Keratinocyte (primary cell): ENCODE measurements around the gene GCK. TPM values are rescaled to one million over a fixed set of nuclear protein-coding genes. Genes with fewer than 3 reads are reported as not detected.

Experiments
- DNase-seq: peaks from one replicate; pipeline ENCODE4 v3.0.0-alpha.2; 2011; ENCODE audit warnings: low read depth, missing footprints, low spot score
- FAIRE-seq: peaks from 2 replicates; lab custom pipeline; 2011; peaks lifted over from hg19 to GRCh38; lab: Jason Lieb, UNC
- H2AFZ ChIP-seq: 2 replicates; pipeline ENCODE4 v1.6.0; 2012; ENCODE audit warnings: low read length, control low read depth, inconsistent platforms; ENCODE audit not compliant: control insufficient read depth
- H3K27ac ChIP-seq: 2 replicates; pipeline ENCODE4 v1.5.1; 2011; ENCODE audit warnings: low read length; ENCODE audit not compliant: control insufficient read depth, insufficient read depth
- H3K27me3 ChIP-seq: 3 replicates; pipeline ENCODE4 v1.6.0; 2011; ENCODE audit warnings: low read length; ENCODE audit not compliant: control insufficient read depth, insufficient read depth; ENCODE audit errors: extremely low read depth
- H3K36me3 ChIP-seq, 2 experiments: 2 replicates in 1 of 2; 3 replicates in 1 of 2; pipeline ENCODE4 v1.5.1; 2011; ENCODE audit warnings: low read length in 2 of 2, mild to moderate bottlenecking in 1 of 2; ENCODE audit not compliant: control insufficient read depth in 2 of 2, insufficient read depth in 2 of 2; ENCODE audit errors: extremely low read depth in 1 of 2
- H3K4me1 ChIP-seq: 3 replicates; pipeline ENCODE4 v1.5.1; 2011; ENCODE audit warnings: low read length; ENCODE audit not compliant: control insufficient read depth, insufficient read depth; ENCODE audit errors: extremely low read depth
- H3K4me2 ChIP-seq: 3 replicates; pipeline ENCODE4 v1.6.0; 2011; ENCODE audit warnings: low read depth, low read length; ENCODE audit not compliant: control insufficient read depth, insufficient read depth; ENCODE audit errors: extremely low read depth
- H3K4me3 ChIP-seq, 3 experiments: fragments of 200-600 bp in 1 of 3; sonication (generic) in 1 of 3; 2 replicates in 2 of 3; 3 replicates in 1 of 3; pipeline ENCODE4 v1.5.1; 2011 to 2016; ENCODE audit warnings: low read length in 3 of 3, mild to moderate bottlenecking in 3 of 3, control low read depth in 2 of 3, inconsistent platforms in 1 of 3, low read depth in 1 of 3, mixed read lengths in 1 of 3, mixed run types in 1 of 3, moderate library complexity in 1 of 3; ENCODE audit not compliant: control insufficient read depth in 2 of 3, insufficient read depth in 2 of 3; ENCODE audit errors: extremely low read depth in 1 of 3
- H3K79me2 ChIP-seq: 2 replicates; pipeline ENCODE4 v1.6.0; 2012; ENCODE audit warnings: low read length; ENCODE audit not compliant: control insufficient read depth, insufficient read depth
- H3K9ac ChIP-seq: 3 replicates; pipeline ENCODE4 v1.6.0; 2011; ENCODE audit warnings: low read length; ENCODE audit not compliant: control insufficient read depth, insufficient read depth; ENCODE audit errors: extremely low read depth
- H3K9me1 ChIP-seq: 3 replicates; pipeline ENCODE4 v1.6.0; 2011; ENCODE audit warnings: low read length; ENCODE audit not compliant: control insufficient read depth, insufficient read depth; ENCODE audit errors: extremely low read depth
- H3K9me3 ChIP-seq: 2 replicates; pipeline ENCODE4 v1.5.1; 2012; ENCODE audit warnings: low read depth, low read length; ENCODE audit not compliant: control insufficient read depth
- H4K20me1 ChIP-seq: 3 replicates; pipeline ENCODE4 v1.6.0; 2011; ENCODE audit warnings: low read length; ENCODE audit not compliant: control insufficient read depth, insufficient read depth; ENCODE audit errors: extremely low read depth
- CTCF ChIP-seq, 3 experiments: IDR thresholded peaks in 1 of 3; conservative IDR thresholded peaks in 1 of 3; optimal IDR thresholded peaks in 1 of 3; 2 replicates in 2 of 3; 3 replicates in 1 of 3; pipeline versions ENCODE3 to v1.5.1; 2011; ENCODE audit warnings: low read length in 3 of 3, mild to moderate bottlenecking in 3 of 3, moderate library complexity in 2 of 3, control low read depth in 1 of 3, inconsistent platforms in 1 of 3; ENCODE audit not compliant: insufficient read depth in 2 of 3; ENCODE audit errors: extremely low read depth in 1 of 3
- EZH2 ChIP-seq: IDR thresholded peaks from one replicate; pipeline ENCODE4 v1.6.1; 2012; ENCODE audit warnings: inconsistent platforms, mild to moderate bottlenecking, low read length, moderate library complexity
- dilution Hi-C: fragments of 300-500 bp; cut with MboI; formaldehyde crosslinking; loops from one replicate; pipeline ENCODE4 v1.7.0; 2020; ENCODE audit warnings: low sequenced_read_pairs; ENCODE audit not compliant: extremely low pct_ligation_motif_present
- polyA plus RNA-seq, 5 experiments: library from polyadenylated mRNA; depleted of rRNA in 3 of 5; stranded (reverse) in 3 of 5; stranded (forward) in 1 of 5; unstranded in 1 of 5; fragments of >200 nt; gene quantifications; 1 replicate in 1 of 5; 2 replicates in 3 of 5; 3 replicates in 1 of 5; pipeline versions ENCODE4 v1.2.1 to v1.2.3, GENCODE V29; 2011 to 2012; ENCODE audit warnings: missing spikeins in 2 of 5, low read depth in 1 of 5, low replicate concordance in 1 of 5

GCK gene
- polyA plus RNA-seq, 1 donor (not counting 4 experiments of a cell fraction or from before 2014, with no cell fraction given), result not detected

- H3K9me1 ChIP-seq, result no peaks in the 10 kb centered on the region
- peaks cover 22% of the 10 kb centered on the region for H3K27me3 ChIP-seq
- H3K79me2 ChIP-seq, result no peaks in the 10 kb centered on the region
- no peak overlapping the region for H3K27ac ChIP-seq
- no peaks in the 10 kb centered on the region for H4K20me1 ChIP-seq
- no peak overlapping the region for H2AFZ ChIP-seq
- FAIRE-seq (no peak), DNase-seq (no peak)
- H3K36me3 ChIP-seq, result no peaks in the 10 kb centered on the region
- no peaks in the 10 kb centered on the region for H3K9me3 ChIP-seq
- H3K9ac ChIP-seq, result no peak overlapping the region
- no peak overlapping the region for H3K4me2 ChIP-seq
- no peak for TF ChIP-seq CTCF (optimal IDR thresholded peaks at IDR 0.05 in 1 of 3, IDR thresholded peaks at IDR 0.05 in 1 of 3, conservative IDR thresholded peaks at IDR 0.05 in 1 of 3; ENCODE audit: extremely low read depth in 1 of 3, insufficient read depth in 2 of 3, low read length in 3 of 3)
- TF ChIP-seq EZH2, result no peak
- peaks cover 3% of the 10 kb centered on the region for H3K4me1 ChIP-seq
- H3K4me3 ChIP-seq, result no peak overlapping the region
- dilution Hi-C loops, result no loop called here
These were observed 38.8 kb downstream of the GCK start for GRCh38 chr7:44150466-44150832.

- no peak overlapping the region for H2AFZ ChIP-seq
- H4K20me1 ChIP-seq, result no peaks in the 10 kb centered on the region
- H3K4me3 ChIP-seq, result no peak overlapping the region
- no peaks in the 10 kb centered on the region for H3K36me3 ChIP-seq
- no peak for DNase-seq
- H3K4me1 ChIP-seq, result peaks cover 3% of the 10 kb centered on the region
- H3K4me2 ChIP-seq, result no peak overlapping the region
- no peak for FAIRE-seq
- no peaks in the 10 kb centered on the region for H3K9me1 ChIP-seq
- TF ChIP-seq EZH2 (no peak), CTCF (optimal IDR thresholded peaks at IDR 0.05 in 1 of 3, IDR thresholded peaks at IDR 0.05 in 1 of 3, conservative IDR thresholded peaks at IDR 0.05 in 1 of 3; ENCODE audit: extremely low read depth in 1 of 3, insufficient read depth in 2 of 3, low read length in 3 of 3) (no peak)
- H3K79me2 ChIP-seq, result no peaks in the 10 kb centered on the region
- dilution Hi-C loops, result no loop called here
- no peaks in the 10 kb centered on the region for H3K9me3 ChIP-seq
- no peak overlapping the region for H3K9ac ChIP-seq
- H3K27me3 ChIP-seq, result peaks cover 28% of the 10 kb centered on the region
- H3K27ac ChIP-seq, result no peak overlapping the region
These were observed 39.4 kb downstream of the GCK start for GRCh38 chr7:44149571-44150465.
